Left ventricle myocardium superior (tissue), 1 donor: Measurements from ENCODE around the gene CCNH. TPM values are rescaled to one million over a fixed set of nuclear protein-coding genes. Genes with fewer than 3 reads are reported as not detected.

Experiments
- ATAC-seq: fragments of 200-7000 bp; cut with Tn5 transposase; one replicate; pipeline ENCODE4 v1.9.1; 2020; ENCODE audit warnings: mild to moderate bottlenecking, moderate library complexity
- DNase-seq: peaks from one replicate; pipeline ENCODE4 v3.0.0-alpha.2; 2020
- intact Hi-C: fragments of 100-400 bp; cut with micrococcal nuclease; formaldehyde crosslinking; loops from one replicate; pipeline ENCODE4 v1.11.0; 2022
- total RNA-seq: library from RNA; stranded (reverse); fragmentation: NEBNext Ultra II Directional; extraction: Animal tissue kit (Norgen Biotek cat#: 25700); gene quantifications from one replicate; pipeline ENCODE4 v1.2.1, GENCODE V29; 2021
- donor health status: DM: no; HTN: yes; CAD: no; lungs with severe emphysema.

CCNH gene
- total RNA-seq, 1 donor from 2014 or later, result 17.1 TPM

DNA sequence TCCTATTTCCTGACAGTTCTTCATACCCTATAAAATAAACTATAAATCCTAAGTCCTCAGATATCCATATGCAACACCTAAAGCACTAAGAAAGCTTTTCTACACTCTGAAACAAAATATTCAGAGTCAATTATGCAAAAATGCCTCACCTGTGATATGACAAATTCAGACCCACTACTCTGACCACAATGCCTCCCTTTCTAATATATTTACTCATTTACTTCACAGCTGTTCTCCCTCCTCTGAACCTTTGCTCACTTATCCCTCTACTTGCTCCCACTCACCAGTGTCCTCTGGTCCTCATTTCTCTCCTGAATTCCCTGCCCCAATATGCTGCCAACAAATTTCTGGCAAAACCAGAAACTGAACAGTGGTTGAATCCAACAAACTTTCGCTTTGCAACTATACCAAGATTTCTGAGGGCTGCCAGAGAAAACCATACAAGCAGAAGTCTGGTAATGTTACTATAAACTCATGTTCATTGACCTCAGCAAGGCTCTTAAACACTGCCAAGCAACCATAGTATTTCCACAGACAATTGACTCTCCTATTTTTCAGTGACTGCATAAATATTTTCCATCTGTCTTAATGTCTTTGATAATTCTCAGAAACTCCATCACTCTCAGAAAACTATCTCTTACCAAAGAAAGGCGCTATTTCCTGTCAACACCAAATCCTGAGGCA, 7.1 kb downstream of the CCNH start:
- no peak for ATAC-seq
- intact Hi-C loops, result no loop called here
- DNase-seq, result no peak

- DNase-seq, result no peak
- intact Hi-C loops, result no loop called here
These were observed 8.4 kb downstream of the CCNH start for GRCh38 chr5:87404359-87404758.

GRCh38 chr5:87403899-87404298, 8.8 kb downstream of the CCNH start:
- intact Hi-C loops, result no loop called here
- ATAC-seq (no peak), DNase-seq (no peak)

More at GRCh38 chr5:87404359-87404758, 8.4 kb downstream of the CCNH start:
- no peak for ATAC-seq

GRCh38 chr5:87403409-87403808, 9.3 kb downstream of the CCNH start:
- no peak for DNase-seq
- no peak for ATAC-seq
- intact Hi-C loops, result no loop called here

DNA sequence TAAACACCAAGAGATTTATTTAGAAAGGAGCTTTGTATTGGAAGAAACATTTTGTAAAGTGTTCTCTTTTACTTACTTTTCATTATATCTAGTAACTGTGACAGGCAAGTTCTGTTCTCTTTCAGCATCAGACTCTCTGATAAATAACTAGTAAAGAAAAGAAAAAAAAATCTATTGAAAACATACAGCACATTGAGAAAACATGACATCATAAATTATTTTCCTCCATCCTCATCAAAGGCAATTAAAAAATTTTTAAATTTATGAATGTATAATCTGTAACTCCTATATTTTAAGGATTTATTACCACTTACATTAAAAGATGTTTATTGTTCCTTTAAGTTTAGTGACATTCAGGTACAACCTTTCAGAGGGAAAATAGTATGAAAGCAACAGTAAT, 11.1 kb downstream of the CCNH start:
- intact Hi-C loops, result no loop called here
- no peak for DNase-seq
- ATAC-seq, result no peak

- DNase-seq, result no peak
- intact Hi-C loops, result no loop called here
These were observed 12.3 kb downstream of the CCNH start for GRCh38 chr5:87400305-87400899.

GRCh38 chr5:87399720-87400119, 13.0 kb downstream of the CCNH start:
- intact Hi-C loops, result no loop called here
- DNase-seq (no peak), ATAC-seq (no peak)

More at GRCh38 chr5:87400305-87400899, 12.3 kb downstream of the CCNH start:
- ATAC-seq, result peak; percentile 57

- ATAC-seq (no peak), DNase-seq (no peak)
- intact Hi-C loops, result no loop called here
These were observed 13.6 kb downstream of the CCNH start for GRCh38 chr5:87398981-87399614.

DNA sequence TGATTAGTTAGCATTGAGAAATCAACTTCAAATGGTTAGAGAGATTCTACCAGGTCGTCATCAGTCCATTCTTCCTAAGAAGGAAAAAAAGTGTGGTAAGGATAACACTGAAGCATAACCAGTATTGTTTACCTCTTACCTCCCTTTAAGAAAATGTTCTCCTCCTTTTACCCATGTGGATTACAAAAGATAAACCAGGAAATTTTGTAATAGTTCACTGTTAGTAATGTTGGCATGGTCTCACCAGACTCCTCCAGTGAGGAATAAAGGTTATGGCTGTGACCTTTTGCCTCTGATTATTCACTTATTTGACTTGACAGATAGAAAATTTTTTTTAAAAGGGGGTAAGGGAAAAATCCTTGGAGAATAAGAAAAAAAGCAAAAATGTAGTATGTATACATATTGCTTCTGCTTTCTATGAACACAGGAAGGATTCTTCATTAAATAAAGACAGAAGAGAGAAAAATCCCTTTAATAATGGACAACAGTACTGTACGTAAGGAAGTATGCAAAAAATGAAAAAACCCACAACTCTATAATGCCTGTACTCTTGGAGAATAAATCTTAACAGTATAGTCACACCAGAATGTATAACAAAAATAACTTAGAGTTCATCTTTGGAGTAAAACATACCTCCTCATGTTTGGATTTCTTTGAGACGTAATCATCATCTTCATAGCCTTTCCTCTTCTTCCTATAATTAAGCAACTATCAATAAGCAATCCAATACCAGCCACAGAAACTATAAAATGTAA, 18.1 kb downstream of the CCNH start:
- ATAC-seq, result peak; percentile 32
- intact Hi-C loops, result no loop called here
- no peak for DNase-seq

- ATAC-seq (no peak), DNase-seq (no peak)
- intact Hi-C loops, result no loop called here
These were observed 19.4 kb downstream of the CCNH start for GRCh38 chr5:87393331-87393730.

GRCh38 chr5:87392801-87393200, 19.9 kb downstream of the CCNH start:
- ATAC-seq (no peak), DNase-seq (no peak)
- intact Hi-C loops, result no loop called here

DNA sequence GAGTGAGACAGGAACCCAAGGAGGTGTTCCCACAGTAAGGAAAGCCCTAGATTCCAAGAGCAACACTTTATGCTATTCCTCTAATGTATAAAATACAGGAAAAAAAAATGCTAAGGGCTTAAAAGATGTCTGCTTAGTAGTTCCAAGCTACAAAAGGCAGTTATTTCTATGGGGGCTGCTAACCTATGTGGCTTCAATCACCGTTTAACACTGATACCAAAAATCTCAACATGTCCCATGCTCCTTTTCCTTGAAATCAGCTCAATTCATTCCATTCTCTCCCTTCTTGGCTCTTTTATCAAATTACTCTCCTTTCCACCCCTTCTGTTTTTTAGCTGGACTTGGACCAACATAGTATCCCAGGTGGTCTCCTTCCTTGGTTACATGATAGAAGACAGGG, 20.6 kb downstream of the CCNH start:
- no peak for ATAC-seq
- no peak for DNase-seq
- intact Hi-C loops, result no loop called here

- DNase-seq, result no peak
- intact Hi-C loops, result no loop called here
- no peak for ATAC-seq
These were observed 22.0 kb downstream of the CCNH start for GRCh38 chr5:87390576-87391199.

DNA sequence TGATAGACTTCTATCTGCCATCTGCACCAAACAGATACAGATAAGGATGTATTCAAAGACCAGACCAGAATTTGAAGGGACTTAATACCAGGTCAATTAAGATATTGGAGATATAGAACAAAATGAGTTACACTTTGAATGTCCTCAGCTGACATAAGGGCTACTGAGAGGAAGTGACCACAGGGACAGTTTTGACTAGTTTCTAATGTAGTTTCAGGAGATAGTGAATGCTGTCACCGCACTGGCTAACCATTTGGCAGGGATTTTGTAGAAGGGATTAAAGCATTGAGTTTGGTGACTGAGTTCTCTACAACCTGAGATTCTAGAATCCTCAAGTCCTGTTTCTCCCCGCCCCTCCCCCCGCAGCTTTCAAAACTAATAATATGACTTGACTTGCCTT, 22.7 kb downstream of the CCNH start:
- intact Hi-C loops, result no loop called here
- DNase-seq (no peak), ATAC-seq (no peak)

DNA sequence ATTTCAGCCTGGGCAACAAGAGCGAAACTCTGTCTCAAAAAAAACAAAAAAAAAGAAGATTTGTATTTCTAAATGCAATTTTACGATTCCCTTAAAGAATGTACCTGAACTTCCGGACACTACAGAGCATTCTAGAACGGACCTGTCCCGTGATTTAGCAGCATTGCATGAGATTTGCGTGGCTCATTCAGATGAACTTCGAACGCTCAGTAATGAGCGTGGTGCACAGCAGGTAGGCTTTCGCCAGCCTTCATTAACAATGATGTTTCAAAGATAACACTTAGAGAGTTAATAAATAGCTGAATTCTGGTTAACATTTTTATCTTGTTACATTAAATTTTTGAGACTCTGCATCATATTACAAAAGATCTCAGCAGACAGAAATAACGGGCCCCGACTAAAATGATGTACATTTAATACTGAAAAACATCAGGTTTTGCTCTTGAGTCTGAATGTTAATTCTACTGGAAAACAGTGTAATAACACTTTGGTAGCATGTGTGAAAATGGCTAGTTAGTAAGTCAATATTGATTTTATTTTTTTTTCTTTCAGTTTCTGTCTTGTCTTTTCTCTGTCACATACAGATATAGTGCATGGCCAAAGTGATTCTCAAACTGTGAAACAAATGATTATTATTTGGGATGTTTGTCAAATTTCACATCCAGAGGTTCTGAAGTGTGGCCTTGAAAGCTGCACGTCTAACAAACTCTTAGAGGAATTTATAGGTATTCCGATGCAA, 23.3 kb downstream of the CCNH start:
- ATAC-seq (no peak), DNase-seq (no peak)
- intact Hi-C loops, result no loop called here

DNA sequence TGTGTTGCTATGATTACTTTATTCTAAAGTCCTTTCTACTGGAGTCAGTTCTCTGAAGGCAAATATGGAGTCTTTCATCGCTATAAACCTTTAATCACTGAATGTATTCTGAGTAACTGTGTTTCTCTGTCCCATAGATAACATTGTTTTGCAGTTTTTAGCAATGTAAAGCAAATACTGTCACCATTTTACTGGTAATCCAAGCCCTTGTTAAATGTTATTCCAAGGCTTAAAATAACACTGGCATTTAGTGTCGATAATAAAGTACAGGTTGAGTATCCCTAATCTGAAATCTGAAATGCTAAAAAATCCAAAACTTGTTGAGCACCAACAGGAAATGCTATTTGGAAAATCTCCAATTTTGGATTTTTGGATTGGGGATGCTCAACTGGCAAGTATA, 24.6 kb downstream of the CCNH start:
- ATAC-seq, result no peak
- no peak for DNase-seq
- intact Hi-C loops, result no loop called here

- DNase-seq, result no peak
- ATAC-seq, result no peak
- intact Hi-C loops, result no loop called here
These were observed 26.9 kb downstream of the CCNH start for GRCh38 chr5:87385802-87386201.

- no peak for DNase-seq
- no peak for ATAC-seq
- intact Hi-C loops, result no loop called here
These were observed 29.5 kb downstream of the CCNH start for GRCh38 chr5:87383216-87383615.

- intact Hi-C loops, result no loop called here
- DNase-seq, result no peak
- no peak for ATAC-seq
These were observed 30.5 kb downstream of the CCNH start for GRCh38 chr5:87382224-87382623.
